IMR-90 (cell line): Measurements from ENCODE around the gene TMEM126B. TPM values are rescaled to one million over a fixed set of nuclear protein-coding genes. Genes with fewer than 3 reads are reported as not detected.

Source experiments
- ATAC-seq: fragments of 200-7000 bp; cut with Tn5 transposase; 2 replicates; pipeline ENCODE4 v1.9.1; 2020; ENCODE audit warnings: low read depth, mild to moderate bottlenecking, moderate library complexity
- BruUV-seq: library from RNA; stranded (reverse); fragments of 400-500 nt; replicated peaks from 2 replicates; lab custom pipeline; 2021; lab: Mats Ljungman, UMichigan
- CTCF ChIA-PET: fragments of 300-600 bp; formaldehyde crosslinking; extraction: SDS; loops from one replicate; lab custom pipeline; 2021; ENCODE audit warnings: antibody characterized with exemption; lab: Yijun Ruan, JAX
- POLR2A ChIA-PET: fragments of 300-600 bp; sonication (Branson Sonifier 250); formaldehyde crosslinking; loops from one replicate; lab custom pipeline; 2022; ENCODE audit warnings: antibody characterized with exemption; ENCODE audit not compliant: unreplicated experiment; lab: Charles Lee
- DNase-seq: peaks from one replicate; pipeline ENCODE4 v3.0.0; 2013
- H2AFZ ChIP-seq: replicated peaks from 2 replicates; pipeline ENCODE3; 2013; ENCODE audit warnings: low read length, mild to moderate bottlenecking; ENCODE audit not compliant: poor library complexity
- H2AK5ac ChIP-seq: 2 replicates; pipeline ENCODE4 v1.6.1; 2013; ENCODE audit warnings: low read depth, low read length, inconsistent platforms
- H2AK9ac ChIP-seq: replicated peaks from 2 replicates; pipeline ENCODE3; 2013; ENCODE audit warnings: mild to moderate bottlenecking, low read depth, low read length, moderate library complexity; ENCODE audit not compliant: poor library complexity
- H2BK120ac ChIP-seq: 2 replicates; pipeline ENCODE4 v1.6.1; 2013; ENCODE audit warnings: low read depth, low read length, inconsistent platforms
- H2BK15ac ChIP-seq: 3 replicates; pipeline ENCODE4 v1.6.1; 2013; ENCODE audit warnings: low read depth, low read length, inconsistent platforms
- H2BK20ac ChIP-seq: 2 replicates; pipeline ENCODE4 v1.6.1; 2013; ENCODE audit warnings: low read depth, mild to moderate bottlenecking, inconsistent platforms, low read length, moderate library complexity
- H2BK5ac ChIP-seq: 2 replicates; pipeline ENCODE4 v1.6.1; 2013; ENCODE audit warnings: mild to moderate bottlenecking, low read depth, low read length, inconsistent platforms; ENCODE audit not compliant: poor library complexity, severe bottlenecking
- H3K14ac ChIP-seq: replicated peaks from 2 replicates; pipeline ENCODE4 v1.6.1; 2013; ENCODE audit warnings: low read depth, low read length, inconsistent platforms
- H3K18ac ChIP-seq: 2 replicates; pipeline ENCODE4 v1.6.1; 2013; ENCODE audit warnings: low read depth, low read length, control low read depth
- H3K23ac ChIP-seq: 2 replicates; pipeline ENCODE4 v1.6.1; 2013; ENCODE audit warnings: low read depth, low read length, inconsistent platforms
- H3K27ac ChIP-seq: 2 replicates; pipeline ENCODE4 v1.5.1; 2013; ENCODE audit warnings: mild to moderate bottlenecking, control low read depth, low read length; ENCODE audit not compliant: insufficient read depth
- H3K27me3 ChIP-seq: 2 replicates; pipeline ENCODE4 v1.6.1; 2013; ENCODE audit warnings: low read length; ENCODE audit not compliant: control insufficient read depth, insufficient read depth
- H3K36me3 ChIP-seq: 2 replicates; pipeline ENCODE4 v1.6.1; 2013; ENCODE audit warnings: low read length, mixed read lengths; ENCODE audit not compliant: control insufficient read depth, insufficient read depth
- H3K4ac ChIP-seq: 2 replicates; pipeline ENCODE4 v1.6.1; 2013; ENCODE audit warnings: low read depth, low read length, inconsistent platforms
- H3K4me1 ChIP-seq: 2 replicates; pipeline ENCODE4 v1.6.1; 2013; ENCODE audit warnings: low read length, mixed read lengths; ENCODE audit not compliant: control insufficient read depth, insufficient read depth
- H3K4me2 ChIP-seq: 2 replicates; pipeline ENCODE4 v1.6.1; 2013; ENCODE audit warnings: low read depth, mild to moderate bottlenecking, control low read depth, low read length, moderate library complexity
- H3K4me3 ChIP-seq: 2 replicates; pipeline ENCODE4 v1.5.1; 2013; ENCODE audit warnings: low read depth, mild to moderate bottlenecking, control low read depth, low read length, moderate library complexity; ENCODE audit not compliant: insufficient read depth
- H3K56ac ChIP-seq: 2 replicates; pipeline ENCODE4 v1.6.1; 2013; ENCODE audit warnings: low read length, inconsistent platforms; ENCODE audit not compliant: insufficient read depth; ENCODE audit errors: extremely low read depth
- H3K79me1 ChIP-seq, 2 experiments: 2 replicates each; pipeline ENCODE4 v1.6.1; 2013; ENCODE audit warnings: low read length in 2 of 2, inconsistent platforms in 1 of 2, low read depth in 1 of 2
- H3K9ac ChIP-seq: 2 replicates; pipeline ENCODE4 v1.6.1; 2013; ENCODE audit warnings: low read depth, low read length, control low read depth
- H3K9me1 ChIP-seq: 2 replicates; pipeline ENCODE4 v1.6.1; 2013; ENCODE audit warnings: low read length, inconsistent platforms; ENCODE audit not compliant: insufficient read depth
- H3K9me3 ChIP-seq: 2 replicates; pipeline ENCODE4 v1.6.1; 2013; ENCODE audit warnings: low read length; ENCODE audit not compliant: control insufficient read depth, insufficient read depth
- H4K20me1 ChIP-seq: 2 replicates; pipeline ENCODE4 v1.6.1; 2013; ENCODE audit warnings: low read length, inconsistent platforms; ENCODE audit not compliant: insufficient read depth
- H4K5ac ChIP-seq: 2 replicates; pipeline ENCODE4 v1.6.1; 2013; ENCODE audit warnings: mild to moderate bottlenecking, low read depth, low read length, control low read depth
- H4K8ac ChIP-seq, 2 experiments: 2 replicates each; pipeline ENCODE4 v1.6.1; 2013; ENCODE audit warnings: low read depth in 2 of 2, low read length in 2 of 2, control low read depth in 1 of 2, inconsistent platforms in 1 of 2
- H4K91ac ChIP-seq: 2 replicates; pipeline ENCODE4 v1.6.1; 2013; ENCODE audit warnings: low read depth, low read length, inconsistent platforms; ENCODE audit not compliant: insufficient read depth
- BHLHE40 ChIP-seq: fragments of 150-350 bp; IDR thresholded peaks from 2 replicates; pipeline ENCODE4 v1.6.1; 2016; ENCODE audit warnings: mild to moderate bottlenecking, low read depth, low read length
- CEBPB ChIP-seq: IDR thresholded peaks from 2 replicates; pipeline ENCODE4 v1.6.1; 2012; ENCODE audit warnings: low read depth, low read length, improper control_type of control experiment
- CHD1 ChIP-seq: IDR thresholded peaks from 2 replicates; pipeline ENCODE4 v1.6.1; 2012; ENCODE audit warnings: low read depth, low read length, improper control_type of control experiment
- CTCF ChIP-seq: conservative IDR thresholded peaks from 2 replicates; pipeline ENCODE4 v1.5.1; 2012; ENCODE audit warnings: mild to moderate bottlenecking, low read depth, low read length, improper control_type of control experiment
- ELK1 ChIP-seq: fragments of 150-350 bp; IDR thresholded peaks from 2 replicates; pipeline ENCODE4 v1.6.1; 2016; ENCODE audit warnings: low read depth, mild to moderate bottlenecking, low read length, moderate library complexity, borderline replicate concordance
- FOS ChIP-seq: fragments of 150-350 bp; IDR thresholded peaks from 2 replicates; pipeline ENCODE4 v1.6.1; 2016; ENCODE audit warnings: low read depth, low read length
- MAFK ChIP-seq: IDR thresholded peaks from 2 replicates; pipeline ENCODE4 v1.6.1; 2012; ENCODE audit warnings: low read depth, low read length, improper control_type of control experiment
- MAZ ChIP-seq: IDR thresholded peaks from 2 replicates; pipeline ENCODE4 v1.6.1; 2012; ENCODE audit warnings: low read depth, mild to moderate bottlenecking, low read length, improper control_type of control experiment, moderate library complexity, borderline replicate concordance
- MXI1 ChIP-seq: IDR thresholded peaks from 2 replicates; pipeline ENCODE4 v1.6.1; 2012; ENCODE audit warnings: low read depth, mild to moderate bottlenecking, low read length, moderate library complexity, borderline replicate concordance
- NFE2L2 ChIP-seq: fragments of 150-350 bp; IDR thresholded peaks from 2 replicates; pipeline ENCODE4 v1.6.1; 2016; ENCODE audit warnings: low read depth, mild to moderate bottlenecking, low read length
- POLR2A ChIP-seq: IDR thresholded peaks from 2 replicates; pipeline ENCODE4 v1.6.1; 2012; ENCODE audit warnings: mild to moderate bottlenecking, low read depth, low read length
- RAD21 ChIP-seq: IDR thresholded peaks from 2 replicates; pipeline ENCODE4 v1.6.1; 2012; ENCODE audit warnings: low read length, improper control_type of control experiment
- RCOR1 ChIP-seq: IDR thresholded peaks from 2 replicates; pipeline ENCODE4 v1.6.1; 2012; ENCODE audit warnings: mild to moderate bottlenecking, low read length, improper control_type of control experiment; ENCODE audit not compliant: insufficient replicate concordance
- RFX5 ChIP-seq: IDR thresholded peaks from 2 replicates; pipeline ENCODE4 v1.8.0; 2012; ENCODE audit warnings: low read depth, mild to moderate bottlenecking, low read length, moderate library complexity
- SMC3 ChIP-seq: fragments of 150-350 bp; IDR thresholded peaks from 2 replicates; pipeline ENCODE4 v1.6.1; 2016; ENCODE audit warnings: low read depth, mild to moderate bottlenecking, antibody characterized with exemption, low read length, moderate library complexity
- USF2 ChIP-seq: fragments of 150-350 bp; IDR thresholded peaks from 2 replicates; pipeline ENCODE4 v1.6.1; 2017; ENCODE audit warnings: mild to moderate bottlenecking, antibody characterized with exemption, low read length, low read depth
- WGBS, 2 experiments: methylation state at CpG; one replicate each; pipeline versions ENCODE4 v1.1.5 to v1.1.7; 2013; ENCODE audit warnings: missing lambda C conversion rate in 2 of 2; ENCODE audit not compliant: insufficient read length in 1 of 2; ENCODE audit errors: extremely low coverage in 2 of 2; 5-methylcytosine and 5-hydroxymethylcytosine counted together
- dilution Hi-C: fragments of 300-500 bp; cut with HindIII; formaldehyde crosslinking; loops from one replicate; pipeline ENCODE4 v1.14.3; 2018; ENCODE audit warnings: low sequenced_read_pairs; ENCODE audit not compliant: unreplicated experiment
- in situ Hi-C: fragments of 300-500 bp; cut with MboI; formaldehyde crosslinking; loops from 3 replicates; pipeline ENCODE4 v1.14.3; 2019; ENCODE audit warnings: low sequenced_read_pairs, inconsistent platforms, mixed read lengths
- intact Hi-C: fragments of 100-400 bp; cut with micrococcal nuclease; formaldehyde crosslinking; loops from 2 replicates; pipeline ENCODE4 v1.10.0; 2022
- polyA plus RNA-seq, 3 experiments: library from polyadenylated mRNA; depleted of rRNA; stranded (reverse); fragments of >200 nt; gene quantifications; 2 replicates each; pipeline ENCODE4 v1.2.3, GENCODE V29; 2012; ENCODE audit warnings: low replicate concordance in 1 of 3
- total RNA-seq: library from RNA; depleted of rRNA; stranded (reverse); fragments of >200 nt; gene quantifications from 2 replicates; pipeline ENCODE4 v1.2.3, GENCODE V29; 2012

Gene TMEM126B
- total and polyA plus RNA-seq, 2 of the 4 experiments (the other 2 are of a cell fraction), result 44.6 to 56.8 TPM

- POLR2A ChIA-PET, result no interaction called here
- no peak overlapping the region for H3K9ac ChIP-seq
- intact Hi-C loops, result no loop called here
Observed at GRCh38 chr11:85668157-85668556, 39.8 kb downstream of the TMEM126B start.

More at GRCh38 chr11:85668157-85668556, 39.8 kb downstream of the TMEM126B start:
- Histone ChIP-seq H3K4ac (no peak overlapping the region), H3K27ac (no peak overlapping the region), H4K5ac (no peak overlapping the region), H3K9me1 (no peaks in the 10 kb centered on the region), H3K4me2 (no peak overlapping the region), H2BK5ac (no peak overlapping the region), H4K91ac (no peak overlapping the region), H3K56ac (no peak overlapping the region), H2AK9ac (no peak overlapping the region), H2AFZ (no peak overlapping the region), H3K4me3 (no peak overlapping the region), H2BK120ac (no peak overlapping the region), H3K9me3 (no peaks in the 10 kb centered on the region), H3K14ac (no peak overlapping the region), H3K36me3 (no peaks in the 10 kb centered on the region), H3K27me3 (no peaks in the 10 kb centered on the region), H3K23ac (no peak overlapping the region), H2BK15ac (no peak overlapping the region), H4K8ac (no peak overlapping the region), H2AK5ac (no peak overlapping the region), H3K79me1 (peaks cover 0 to 9% of the 10 kb centered on the region in 2 experiments; a peak in 1 of 4 replicates), H4K20me1 (peaks cover 13% of the 10 kb centered on the region), H3K4me1 (no peaks in the 10 kb centered on the region), H3K18ac (no peak overlapping the region), H2BK20ac (no peak overlapping the region)
- no peak for DNase-seq
- dilution Hi-C loops, result no loop called here
- ATAC-seq, result no peak
- TF ChIP-seq USF2 (no peak), MAFK (no peak), NFE2L2 (no peak), BHLHE40 (no peak), SMC3 (no peak), POLR2A (no peak), CTCF (no peak), ELK1 (no peak), CEBPB (no peak), RCOR1 (no peak), RFX5 (no peak), CHD1 (no peak), FOS (no peak), MAZ (no peak), RAD21 (no peak), MXI1 (no peak)
- CTCF ChIA-PET, result interaction anchor here (0.6 to 1.0 kb wide), 2 partner anchors 18 to 820 kb away, joined by 3 read pairs; partner anchors contain the start of gene CCDC89
- no CpG with 5 or more reads among the region's 1 CpG for WGBS, 2 experiments
- in situ Hi-C loops, result no loop called here
- BruUV-seq, result no TSS peak
